Kidney (tissue), 14 donors: ENCODE data around the gene DIAPH3. TPM values are rescaled to one million over a fixed set of nuclear protein-coding genes. Genes with fewer than 3 reads are reported as not detected.

Experiments
- DNase-seq, 5 donors: peaks; one replicate each; pipeline ENCODE4 v3.0.0-alpha.2; 2013 to 2020
- FAIRE-seq: peaks from 2 replicates; lab custom pipeline; 2012; peaks lifted over from hg19 to GRCh38; lab: Jason Lieb, UNC
- H3K27ac ChIP-seq, 2 donors: one replicate each; pipeline ENCODE4 v1.7.0; 2013; ENCODE audit warnings: low read depth in 2 of 2, low read length in 2 of 2, inconsistent platforms in 1 of 2
- H3K27me3 ChIP-seq: one replicate; pipeline ENCODE4 v1.7.1; 2013; ENCODE audit warnings: low read length, inconsistent platforms; ENCODE audit not compliant: control insufficient read depth, insufficient read depth
- H3K36me3 ChIP-seq, 3 donors: one replicate each; pipeline versions ENCODE4 v1.7.0 to v1.7.1; 2013; ENCODE audit warnings: low read length in 3 of 3, control low read depth in 1 of 3, inconsistent platforms in 1 of 3; ENCODE audit not compliant: insufficient read depth in 3 of 3, control insufficient read depth in 2 of 3
- H3K4me1 ChIP-seq, 3 donors: one replicate each; pipeline versions ENCODE4 v1.7.0 to v1.7.1; 2013; ENCODE audit warnings: low read length in 3 of 3, inconsistent platforms in 1 of 3, low read depth in 1 of 3; ENCODE audit not compliant: control insufficient read depth in 2 of 3, insufficient read depth in 2 of 3
- H3K4me3 ChIP-seq, 3 donors: one replicate each; pipeline versions ENCODE4 v1.7.0 to v1.8.1; 2013; ENCODE audit warnings: low read length in 3 of 3, control low read depth in 1 of 3, inconsistent platforms in 1 of 3
- H3K9ac ChIP-seq, 3 donors: one replicate each; pipeline versions ENCODE4 v1.7.0 to v1.7.1; 2013; ENCODE audit warnings: low read length in 3 of 3, control low read depth in 1 of 3, inconsistent platforms in 1 of 3
- H3K9me3 ChIP-seq, 3 donors: one replicate each; pipeline versions ENCODE4 v1.7.0 to v1.7.1; 2013; ENCODE audit warnings: low read length in 3 of 3, control low read depth in 1 of 3, inconsistent platforms in 1 of 3; ENCODE audit not compliant: control insufficient read depth in 2 of 3, insufficient read depth in 1 of 3
- intact Hi-C: fragments of 100-400 bp; cut with DNase I; formaldehyde crosslinking; loops from one replicate; pipeline ENCODE4 v1.11.1; 2022
- polyA plus RNA-seq: library from polyadenylated mRNA; stranded (reverse); fragments of 350-450 nt; fragmentation: Illumina TruSeq; extraction: RNeasy Lipid Tissue Mini Kit (QIAGEN cat#74804); gene quantifications from one replicate; pipeline ENCODE4 v1.2.3, GENCODE V29; 2014; ENCODE audit warnings: low read depth, low replicate concordance; ENCODE audit not compliant: insufficient read depth
- total RNA-seq: library from RNA; stranded (reverse); fragmentation: NEBNext Ultra II Directional; extraction: Animal tissue kit (Norgen Biotek cat#: 25700); gene quantifications from one replicate; pipeline ENCODE4 v1.2.1, GENCODE V29; 2021
- TF ChIP-seq, protein P1 (sequence below): IDR thresholded peaks from 3 replicates; pipeline ENCODE4 v1.5.1; 2012; ENCODE audit warnings: mild to moderate bottlenecking, moderate library complexity, borderline replicate concordance; ENCODE audit not compliant: insufficient read depth; ENCODE audit errors: extremely low read depth
- donor health status: control.
- donor health status: control.
- donor health status: control.
- donor health status: control.
- donor health status: control.
- donor health status: DM: yes; HTN: yes; CAD: no.
- donor health status: Normal renal cell carcinoma (clear cell type).

Gene DIAPH3
- total and polyA plus RNA-seq, 2 donors from 2014 or later, result 2.0 to 2.7 TPM

GRCh38 chr13:59690857-59691500 is 472.7 kb downstream of the DIAPH3 start:
- Histone ChIP-seq H3K9me3 (no peaks in the 10 kb centered on the region), H3K27ac (no peak overlapping the region), H3K9ac (no peak overlapping the region), H3K4me3 (no peak overlapping the region), H3K27me3 (no peaks in the 10 kb centered on the region), H3K4me1 (no peaks in the 10 kb centered on the region), H3K36me3 (no peaks in the 10 kb centered on the region)
- no peak for DNase-seq
- FAIRE-seq, result no peak
- intact Hi-C loops, result no loop called here
- TF ChIP-seq, protein P1, sequence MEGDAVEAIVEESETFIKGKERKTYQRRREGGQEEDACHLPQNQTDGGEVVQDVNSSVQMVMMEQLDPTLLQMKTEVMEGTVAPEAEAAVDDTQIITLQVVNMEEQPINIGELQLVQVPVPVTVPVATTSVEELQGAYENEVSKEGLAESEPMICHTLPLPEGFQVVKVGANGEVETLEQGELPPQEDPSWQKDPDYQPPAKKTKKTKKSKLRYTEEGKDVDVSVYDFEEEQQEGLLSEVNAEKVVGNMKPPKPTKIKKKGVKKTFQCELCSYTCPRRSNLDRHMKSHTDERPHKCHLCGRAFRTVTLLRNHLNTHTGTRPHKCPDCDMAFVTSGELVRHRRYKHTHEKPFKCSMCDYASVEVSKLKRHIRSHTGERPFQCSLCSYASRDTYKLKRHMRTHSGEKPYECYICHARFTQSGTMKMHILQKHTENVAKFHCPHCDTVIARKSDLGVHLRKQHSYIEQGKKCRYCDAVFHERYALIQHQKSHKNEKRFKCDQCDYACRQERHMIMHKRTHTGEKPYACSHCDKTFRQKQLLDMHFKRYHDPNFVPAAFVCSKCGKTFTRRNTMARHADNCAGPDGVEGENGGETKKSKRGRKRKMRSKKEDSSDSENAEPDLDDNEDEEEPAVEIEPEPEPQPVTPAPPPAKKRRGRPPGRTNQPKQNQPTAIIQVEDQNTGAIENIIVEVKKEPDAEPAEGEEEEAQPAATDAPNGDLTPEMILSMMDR, result no peak

DNA sequence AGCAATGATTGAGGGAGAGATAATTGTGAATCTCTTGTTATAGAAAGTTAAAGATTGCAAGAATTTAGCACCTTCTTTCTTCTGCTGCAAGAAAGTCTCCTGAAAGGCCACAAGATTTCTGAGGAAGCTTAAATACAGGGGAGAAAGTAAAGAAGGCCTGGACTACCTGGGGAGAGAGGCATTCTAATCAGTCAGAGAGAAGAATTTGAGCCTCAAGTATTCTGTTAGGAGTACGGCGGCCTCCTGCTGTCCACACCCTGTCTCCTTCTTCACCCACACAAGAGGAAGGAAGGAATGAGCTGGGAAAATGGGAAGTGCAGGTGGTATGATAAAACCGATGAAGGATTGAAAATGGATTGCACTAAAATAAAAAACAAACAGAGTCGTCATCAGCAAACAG is 474.7 kb downstream of the DIAPH3 start:
- Histone ChIP-seq H3K27me3 (no peaks in the 10 kb centered on the region), H3K9me3 (no peaks in the 10 kb centered on the region), H3K9ac (no peak overlapping the region), H3K4me3 (no peak overlapping the region), H3K36me3 (no peaks in the 10 kb centered on the region), H3K4me1 (no peaks in the 10 kb centered on the region), H3K27ac (no peak overlapping the region)
- intact Hi-C loops, result no loop called here
- DNase-seq, result no peak
- TF ChIP-seq, protein P1, result no peak
- FAIRE-seq, result no peak

DNA sequence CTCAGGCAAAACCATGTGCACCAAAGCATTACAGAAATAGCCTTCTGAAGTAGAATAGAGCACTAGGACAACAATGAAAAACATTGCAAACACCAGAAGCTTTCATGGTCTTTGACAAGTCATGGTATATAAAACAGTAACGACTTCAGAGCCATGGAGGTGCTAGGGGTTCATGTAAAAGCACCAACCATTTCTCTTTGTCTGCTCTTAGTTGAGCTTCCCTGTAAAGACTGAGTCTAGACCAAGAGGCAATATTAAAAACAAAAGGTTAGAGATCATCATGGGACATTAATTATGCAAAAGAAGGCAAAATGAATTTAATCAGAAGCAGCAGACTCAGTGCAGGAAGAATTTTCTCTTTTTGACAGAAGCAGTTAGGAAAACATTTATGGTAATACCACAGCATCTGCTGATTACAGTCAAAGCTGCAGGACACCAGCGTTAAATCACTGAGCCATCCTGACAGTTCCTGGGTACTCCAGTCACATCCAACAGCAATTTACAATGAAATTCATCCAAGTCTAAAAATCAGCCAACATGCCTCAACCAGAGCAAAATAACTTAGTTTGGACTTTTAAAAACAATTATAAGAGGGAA is 476.8 kb downstream of the DIAPH3 start:
- H3K4me1 ChIP-seq, result no peaks in the 10 kb centered on the region
- intact Hi-C loops, result no loop called here

More for the DNA sequence above, 476.8 kb downstream of the DIAPH3 start:
- DNase-seq, result peak in 1 of 5 donors; percentile 41
- H3K36me3 ChIP-seq, result no peaks in the 10 kb centered on the region
- no peak overlapping the region for H3K4me3 ChIP-seq
- H3K9me3 ChIP-seq, result no peaks in the 10 kb centered on the region
- H3K9ac ChIP-seq, result no peak overlapping the region
- H3K27me3 ChIP-seq, result no peaks in the 10 kb centered on the region
- FAIRE-seq, result no peak
- H3K27ac ChIP-seq, result no peak overlapping the region
- TF ChIP-seq, protein P1, result no peak
